Measurements from ENCODE around the gene CHML.
"Not testable (repeated sequence)": the region's sequence is repeated elsewhere in the genome, so short reads cannot be mapped to it uniquely, and the experiment has no call there.

Gene CHML

GRCh38 chr1:241660424-241660972, 20.3 kb upstream of the CHML start:
- Histone ChIP-seq H3K4me1 (ENCODE audit: insufficient read depth, low read length) (no peaks in the 10 kb centered on the region), H3K36me3 (ENCODE audit: insufficient read depth, low read length) (no peaks in the 10 kb centered on the region), H2AFZ (ENCODE audit: low read depth, low read length) (no peak overlapping the region), H3K9me3 (ENCODE audit: insufficient read depth, low read length, severe bottlenecking) (no peaks in the 10 kb centered on the region), H3K27me3 (ENCODE audit: insufficient read depth, low read length, poor library complexity) (no peaks in the 10 kb centered on the region), H3K27ac (ENCODE audit: low read length) (no peak overlapping the region), H3K4me2 (ENCODE audit: insufficient read depth, low read length) (no peak overlapping the region), H3K4me3 (ENCODE audit: low read depth in 1 of 2, low read length in 2 of 2) (no peak overlapping the region), H3K9ac (ENCODE audit: low read depth, low read length) (no peak overlapping the region), H3K79me2 (ENCODE audit: insufficient read depth, low read length) (no peaks in the 10 kb centered on the region), H4K20me1 (ENCODE audit: insufficient read depth, low read length) (no peaks in the 10 kb centered on the region)
- no peak for ATAC-seq (ENCODE audit: insufficient read depth, low read depth)
- TF ChIP-seq EZH2 (IDR thresholded peaks at IDR 0.05; ENCODE audit: borderline replicate concordance, low read depth, low read length, severe bottlenecking) (no peak), CTCF (IDR thresholded peaks at IDR 0.05; ENCODE audit: borderline replicate concordance, extremely low read depth, low read length, poor library complexity, severe bottlenecking) (no peak)
- no peak for DNase-seq

GRCh38 chr1:241659016-241659415, 18.8 kb upstream of the CHML start:
- not testable (repeated sequence) for H3K4me1 ChIP-seq (ENCODE audit: insufficient read depth, low read length); H2AFZ ChIP-seq (ENCODE audit: low read depth, low read length); H3K4me3 ChIP-seq (ENCODE audit: low read depth in 1 of 2, low read length in 2 of 2); H3K79me2 ChIP-seq (ENCODE audit: insufficient read depth, low read length); H4K20me1 ChIP-seq (ENCODE audit: insufficient read depth, low read length); H3K9me3 ChIP-seq (ENCODE audit: insufficient read depth, low read length, severe bottlenecking); H3K9ac ChIP-seq (ENCODE audit: low read depth, low read length); DNase-seq; H3K27me3 ChIP-seq (ENCODE audit: insufficient read depth, low read length, poor library complexity); H3K27ac ChIP-seq (ENCODE audit: low read length); H3K4me2 ChIP-seq (ENCODE audit: insufficient read depth, low read length); H3K36me3 ChIP-seq (ENCODE audit: insufficient read depth, low read length); ATAC-seq (ENCODE audit: insufficient read depth, low read depth)

GRCh38 chr1:241658081-241658793, 18.1 kb upstream of the CHML start:
- DNase-seq: no peak
- Histone ChIP-seq H3K79me2 (ENCODE audit: insufficient read depth, low read length) (no peaks in the 10 kb centered on the region), H3K9ac (ENCODE audit: low read depth, low read length) (no peak overlapping the region), H2AFZ (ENCODE audit: low read depth, low read length) (no peak overlapping the region), H3K27ac (ENCODE audit: low read length) (no peak overlapping the region), H4K20me1 (ENCODE audit: insufficient read depth, low read length) (no peaks in the 10 kb centered on the region), H3K36me3 (ENCODE audit: insufficient read depth, low read length) (no peaks in the 10 kb centered on the region), H3K27me3 (ENCODE audit: insufficient read depth, low read length, poor library complexity) (no peaks in the 10 kb centered on the region), H3K4me2 (ENCODE audit: insufficient read depth, low read length) (no peak overlapping the region), H3K4me3 (ENCODE audit: low read depth in 1 of 2, low read length in 2 of 2) (no peak overlapping the region), H3K9me3 (ENCODE audit: insufficient read depth, low read length, severe bottlenecking) (no peaks in the 10 kb centered on the region), H3K4me1 (ENCODE audit: insufficient read depth, low read length) (no peaks in the 10 kb centered on the region)
- TF ChIP-seq CTCF (IDR thresholded peaks at IDR 0.05; ENCODE audit: borderline replicate concordance, extremely low read depth, low read length, poor library complexity, severe bottlenecking): no peak
- no peak for TF ChIP-seq EZH2 (IDR thresholded peaks at IDR 0.05; ENCODE audit: borderline replicate concordance, low read depth, low read length, severe bottlenecking)
- ATAC-seq (ENCODE audit: insufficient read depth, low read depth): no peak

- H3K27ac ChIP-seq (ENCODE audit: low read length): no peak overlapping the region
- no peaks in the 10 kb centered on the region for H4K20me1 ChIP-seq (ENCODE audit: insufficient read depth, low read length)
- ATAC-seq (ENCODE audit: insufficient read depth, low read depth): no peak
- H3K4me3 ChIP-seq (ENCODE audit: low read depth in 1 of 2, low read length in 2 of 2): no peak overlapping the region
- no peak overlapping the region for H3K9ac ChIP-seq (ENCODE audit: low read depth, low read length)
- H3K4me2 ChIP-seq (ENCODE audit: insufficient read depth, low read length): no peak overlapping the region
- no peaks in the 10 kb centered on the region for H3K9me3 ChIP-seq (ENCODE audit: insufficient read depth, low read length, severe bottlenecking)
- H3K36me3 ChIP-seq (ENCODE audit: insufficient read depth, low read length): no peaks in the 10 kb centered on the region
- no peaks in the 10 kb centered on the region for H3K4me1 ChIP-seq (ENCODE audit: insufficient read depth, low read length)
- H3K79me2 ChIP-seq (ENCODE audit: insufficient read depth, low read length): no peaks in the 10 kb centered on the region
- no peak for TF ChIP-seq CTCF (IDR thresholded peaks at IDR 0.05; ENCODE audit: borderline replicate concordance, extremely low read depth, low read length, poor library complexity, severe bottlenecking)
- TF ChIP-seq EZH2 (IDR thresholded peaks at IDR 0.05; ENCODE audit: borderline replicate concordance, low read depth, low read length, severe bottlenecking): no peak
- peaks cover 3% of the 10 kb centered on the region for H3K27me3 ChIP-seq (ENCODE audit: insufficient read depth, low read length, poor library complexity)
- H2AFZ ChIP-seq (ENCODE audit: low read depth, low read length): no peak overlapping the region
- DNase-seq: no peak
These were observed 14.5 kb upstream of the CHML start for GRCh38 chr1:241654641-241655040.

Data from DND-41 (cell line).